ENCODE measurements around the gene CNN1.

- TF ChIP-seq, protein P1, sequence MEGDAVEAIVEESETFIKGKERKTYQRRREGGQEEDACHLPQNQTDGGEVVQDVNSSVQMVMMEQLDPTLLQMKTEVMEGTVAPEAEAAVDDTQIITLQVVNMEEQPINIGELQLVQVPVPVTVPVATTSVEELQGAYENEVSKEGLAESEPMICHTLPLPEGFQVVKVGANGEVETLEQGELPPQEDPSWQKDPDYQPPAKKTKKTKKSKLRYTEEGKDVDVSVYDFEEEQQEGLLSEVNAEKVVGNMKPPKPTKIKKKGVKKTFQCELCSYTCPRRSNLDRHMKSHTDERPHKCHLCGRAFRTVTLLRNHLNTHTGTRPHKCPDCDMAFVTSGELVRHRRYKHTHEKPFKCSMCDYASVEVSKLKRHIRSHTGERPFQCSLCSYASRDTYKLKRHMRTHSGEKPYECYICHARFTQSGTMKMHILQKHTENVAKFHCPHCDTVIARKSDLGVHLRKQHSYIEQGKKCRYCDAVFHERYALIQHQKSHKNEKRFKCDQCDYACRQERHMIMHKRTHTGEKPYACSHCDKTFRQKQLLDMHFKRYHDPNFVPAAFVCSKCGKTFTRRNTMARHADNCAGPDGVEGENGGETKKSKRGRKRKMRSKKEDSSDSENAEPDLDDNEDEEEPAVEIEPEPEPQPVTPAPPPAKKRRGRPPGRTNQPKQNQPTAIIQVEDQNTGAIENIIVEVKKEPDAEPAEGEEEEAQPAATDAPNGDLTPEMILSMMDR (IDR thresholded peaks at IDR 0.05) = no peak
- TF ChIP-seq EP300 (IDR thresholded peaks at IDR 0.05) = no peak
- TF ChIP-seq POLR2A (IDR thresholded peaks at IDR 0.05) = no peak
Measured at GRCh38 chr19:11556634-11557420, 18.2 kb downstream of the CNN1 start.
